Heart left ventricle (tissue), 13 donors: ENCODE results near the gene LYPD4.

Experiments
- CTCF ChIP-seq, 12 donors: fragments of 200-600 bp; sonication (generic) in 4 of 12; IDR thresholded peaks; one replicate each; pipeline versions ENCODE4 v1.5.0 to v1.8.0; 2018 to 2022; ENCODE audit warnings: antibody characterized with exemption in 12 of 12, mild to moderate bottlenecking in 5 of 12
- POLR2A ChIP-seq, 2 donors: fragments of 450-650 bp; IDR thresholded peaks; one replicate each; pipeline ENCODE4 v1.6.1; 2017; ENCODE audit warnings: antibody characterized with exemption in 2 of 2, mild to moderate bottlenecking in 2 of 2, moderate library complexity in 2 of 2
- donor health status: ischemic (EF 13 %, LVEDD 7.1; RV severe dilation, severe dysfunction).
- donor health status: DM: no; HTN: yes; CAD: no.
- donor health status: DM: no; HTN: no; CAD: no.
- donor health status: ischemic (EF 25% LVEDD 6.9; RV normal size, moderate dysfunction).
- donor health status: ischemic (EF 25% LVEDD 5.7; RV mildly dilated, moderate dysfunction).
- donor health status: ischemic (EF 35%, LVEDD 5.7; RV mildly dilated, moderate dysfunction).
- donor health status: nonischemic (EF 11% LVEDD 7.7; RV severe dilation, severe dysfunction).
- donor health status: DM: yes; HTN: yes; CAD: no.
- donor health status: PGD.
- donor health status: ischemic (EF 29% LVEDD 5.4; RV normal size, mild dysfunction).
- donor health status: nonischemic (EF 23%, LVEDD 6.1; RV moderate dilation, normal function).

- no peak for TF ChIP-seq CTCF (IDR thresholded peaks at IDR 0.05)
- no peak for TF ChIP-seq POLR2A (IDR thresholded peaks at IDR 0.05)
Observed at GRCh38 chr19:41886761-41887710, 42.6 kb upstream of the LYPD4 start.
